Loucy (cell line): ENCODE measurements around the gene IGFLR1.
A peak's percentile ranks its signal among the peaks of the same experiment; 100 is the strongest.

Experiments
- H2AFZ ChIP-seq: fragments of 200-600 bp; sonication (generic); 2 replicates; pipeline ENCODE4 v1.6.0; 2016; ENCODE audit warnings: antibody characterized with exemption, mild to moderate bottlenecking, low read length, moderate library complexity
- H3F3A ChIP-seq: fragments of 200-600 bp; 2 replicates; pipeline ENCODE4 v1.6.0; 2016; ENCODE audit warnings: antibody characterized with exemption, low read depth, mild to moderate bottlenecking
- H3K27me3 ChIP-seq: fragments of 200-600 bp; sonication (generic); 2 replicates; pipeline ENCODE4 v1.6.1; 2014; ENCODE audit warnings: low read length, mild to moderate bottlenecking; ENCODE audit not compliant: insufficient read depth, poor library complexity, severe bottlenecking
- H3K36me3 ChIP-seq: fragments of 200-600 bp; sonication (generic); 2 replicates; pipeline ENCODE4 v1.6.1; 2016; ENCODE audit warnings: low read length; ENCODE audit not compliant: insufficient read depth
- H3K4me1 ChIP-seq: fragments of 200-600 bp; sonication (generic); 2 replicates; pipeline ENCODE4 v1.5.1; 2014; ENCODE audit warnings: low read length, mild to moderate bottlenecking; ENCODE audit not compliant: insufficient read depth, poor library complexity, severe bottlenecking
- H3K4me2 ChIP-seq: fragments of 200-600 bp; sonication (generic); 2 replicates; pipeline ENCODE4 v1.6.0; 2014; ENCODE audit warnings: antibody characterized with exemption, low read length, low read depth, mild to moderate bottlenecking; ENCODE audit not compliant: poor library complexity, severe bottlenecking
- H3K4me3 ChIP-seq: fragments of 200-600 bp; sonication (generic); 2 replicates; pipeline ENCODE4 v1.5.1; 2014; ENCODE audit warnings: low read length, mild to moderate bottlenecking, mixed read lengths; ENCODE audit not compliant: poor library complexity, severe bottlenecking
- H3K79me2 ChIP-seq: fragments of 200-600 bp; sonication (generic); 2 replicates; pipeline ENCODE4 v1.6.1; 2014; ENCODE audit warnings: low read length; ENCODE audit not compliant: insufficient read depth
- H3K9ac ChIP-seq: fragments of 200-600 bp; sonication (generic); 2 replicates; pipeline ENCODE4 v1.6.0; 2014; ENCODE audit warnings: mild to moderate bottlenecking, low read depth, low read length, moderate library complexity; ENCODE audit not compliant: poor library complexity, severe bottlenecking
- H3K9me2 ChIP-seq: fragments of 200-600 bp; sonication (generic); replicated peaks from 2 replicates; pipeline ENCODE4 v1.6.1; 2016; ENCODE audit warnings: low read depth, low read length, mixed read lengths
- H3K9me3 ChIP-seq: fragments of 200-600 bp; sonication (generic); 2 replicates; pipeline ENCODE4 v1.6.1; 2014; ENCODE audit warnings: mild to moderate bottlenecking, antibody characterized with exemption, low read length, low read depth; ENCODE audit not compliant: insufficient read depth
- H4K20me1 ChIP-seq: fragments of 200-600 bp; sonication (generic); 2 replicates; pipeline ENCODE4 v1.6.0; 2014; ENCODE audit warnings: antibody characterized with exemption, low read length, mild to moderate bottlenecking; ENCODE audit not compliant: insufficient read depth, poor library complexity, severe bottlenecking
- CTCF ChIP-seq: fragments of 200-600 bp; sonication (generic); conservative IDR thresholded peaks from 2 replicates; pipeline ENCODE4 v1.5.1; 2014; ENCODE audit warnings: mild to moderate bottlenecking, antibody characterized with exemption, low read length
- EZH2phosphoT487 ChIP-seq: fragments of 200-600 bp; IDR thresholded peaks from 2 replicates; pipeline ENCODE4 v1.6.1; 2018; ENCODE audit warnings: antibody characterized with exemption, mild to moderate bottlenecking, moderate library complexity, borderline replicate concordance

Gene IGFLR1

GRCh38 chr19:35742121-35742724 is at the start of gene IGFLR1:
IGFLR1 (minus strand) TSS chr19:35742452; CDS start chr19:35741180, 1,272 bp downstream.
- TF ChIP-seq CTCF (no peak), EZH2phosphoT487 (no peak)
- Histone ChIP-seq H3K9me3 (no peaks in the 10 kb centered on the region), H3K27me3 (no peaks in the 10 kb centered on the region), H3K4me3 (peak within 1 kb of the TSS; percentile 79), H2AFZ (no peak within 1 kb of the TSS), H3F3A (no peaks in the 10 kb centered on the region), H3K79me2 (peaks cover 8% of the 10 kb centered on the region), H4K20me1 (no peaks in the 10 kb centered on the region), H3K9ac (peak within 1 kb of the TSS; percentile 55), H3K36me3 (peaks cover 18% of the 10 kb centered on the region; the same call in 1 of the 2 replicates), H3K4me1 (peaks cover 18% of the 10 kb centered on the region), H3K9me2 (no peaks in the 10 kb centered on the region), H3K4me2 (peak within 1 kb of the TSS; percentile 74)

GRCh38 chr19:35791814-35792279 is 49.6 kb upstream of the IGFLR1 start:
- no peak overlapping the region for H3K4me3 ChIP-seq
- H3K36me3 ChIP-seq = no peaks in the 10 kb centered on the region
- H3F3A ChIP-seq = no peaks in the 10 kb centered on the region
- no peak overlapping the region for H2AFZ ChIP-seq
- TF ChIP-seq CTCF (no peak), EZH2phosphoT487 (no peak)
- no peaks in the 10 kb centered on the region for H3K9me2 ChIP-seq
- H3K9me3 ChIP-seq = no peaks in the 10 kb centered on the region
- H3K79me2 ChIP-seq = no peaks in the 10 kb centered on the region
- peaks cover 3% of the 10 kb centered on the region for H4K20me1 ChIP-seq
- H3K4me2 ChIP-seq = no peak overlapping the region
- H3K4me1 ChIP-seq = no peaks in the 10 kb centered on the region
- no peak overlapping the region for H3K9ac ChIP-seq
- no peaks in the 10 kb centered on the region for H3K27me3 ChIP-seq

GRCh38 chr19:35790981-35791813 is 48.9 kb upstream of the IGFLR1 start:
- Histone ChIP-seq H2AFZ (no peak overlapping the region), H3K4me1 (no peaks in the 10 kb centered on the region), H4K20me1 (peaks cover 3% of the 10 kb centered on the region), H3K27me3 (no peaks in the 10 kb centered on the region), H3K4me2 (no peak overlapping the region), H3K9ac (no peak overlapping the region), H3K36me3 (no peaks in the 10 kb centered on the region), H3K4me3 (no peak overlapping the region), H3K9me2 (no peaks in the 10 kb centered on the region), H3K9me3 (no peaks in the 10 kb centered on the region), H3K79me2 (no peaks in the 10 kb centered on the region), H3F3A (no peaks in the 10 kb centered on the region)
- TF ChIP-seq CTCF = peak; percentile 49
- TF ChIP-seq EZH2phosphoT487 = no peak
